ENCODE data around the gene TMEM203.

GRCh38 chr9:137252555-137253506, 47.4 kb upstream of the TMEM203 start:
- TF ChIP-seq CTCF (IDR thresholded peaks at IDR 0.05) (no peak), POLR2A (IDR thresholded peaks at IDR 0.05) (no peak), EP300 (IDR thresholded peaks at IDR 0.05; ENCODE audit: low read depth) (no peak), POLR2AphosphoS5 (IDR thresholded peaks at IDR 0.05) (no peak)
